Esophagus squamous epithelium (tissue), 5 donors: Measurements from ENCODE around the gene CDKN2B. TPM values are rescaled to one million over a fixed set of nuclear protein-coding genes. Genes with fewer than 3 reads are reported as not detected.

ENCODE experiments used
- DNase-seq: peaks from one replicate; lab custom pipeline; 2025; lab: John Stamatoyannopoulos, UW
- H3K27ac ChIP-seq, 4 donors: fragments of 200-600 bp; sonication (generic); one replicate each; pipeline ENCODE4 v1.5.1; 2016 to 2019; ENCODE audit warnings: mild to moderate bottlenecking in 1 of 4
- H3K27me3 ChIP-seq, 4 donors: fragments of 200-600 bp; sonication (generic); 1 replicate in 3 of 4; 2 replicates in 1 of 4; pipeline versions ENCODE4 v1.5.1 to v1.6.0; 2017 to 2021; ENCODE audit warnings: antibody characterized with exemption in 1 of 4
- H3K36me3 ChIP-seq, 3 donors: fragments of 200-600 bp; sonication (generic); one replicate each; pipeline ENCODE4 v1.5.1; 2016 to 2019
- H3K4me1 ChIP-seq, 3 donors: fragments of 200-600 bp; sonication (generic); one replicate each; pipeline ENCODE4 v1.5.1; 2017 to 2019
- H3K4me3 ChIP-seq, 4 donors: fragments of 200-600 bp; sonication (generic); 1 replicate in 3 of 4; 2 replicates in 1 of 4; pipeline ENCODE4 v1.5.1; 2016 to 2019; ENCODE audit warnings: mild to moderate bottlenecking in 2 of 4, moderate library complexity in 1 of 4
- H3K9me3 ChIP-seq, 3 donors: fragments of 200-600 bp; sonication (generic); one replicate each; pipeline ENCODE4 v1.5.1; 2016 to 2019
- CTCF ChIP-seq, 6 experiments: fragments of 450-650 bp in 4 of 6; fragments of 200-600 bp in 2 of 6; sonication (generic) in 2 of 6; IDR thresholded peaks; one replicate each; pipeline ENCODE4 v1.5.1; 2016 to 2019; ENCODE audit warnings: antibody characterized with exemption in 6 of 6, mild to moderate bottlenecking in 4 of 6, moderate library complexity in 4 of 6
- POLR2A ChIP-seq, 4 donors: fragments of 450-650 bp; IDR thresholded peaks; one replicate each; pipeline ENCODE4 v1.6.1; 2017; ENCODE audit warnings: antibody characterized with exemption in 4 of 4, mild to moderate bottlenecking in 4 of 4, moderate library complexity in 3 of 4
- WGBS, 2 donors: methylation state at CpG; one replicate each; pipeline ENCODE4 v1.1.5; 2018; 5-methylcytosine and 5-hydroxymethylcytosine counted together
- intact Hi-C: fragments of 100-400 bp; cut with DNase I; formaldehyde crosslinking; loops from one replicate; pipeline ENCODE4 v1.15.0; 2022
- total RNA-seq, 4 donors: library from RNA; depleted of rRNA; stranded (reverse); fragments of >200 nt; gene quantifications; one replicate each; pipeline ENCODE4 v1.1.0, GENCODE V29; 2016
- donor health status: DM: yes; HTN: yes; CAD: no.

Gene CDKN2B
- total RNA-seq, 4 donors from 2014 or later, result 41.6 to 150 (median 87.6) TPM

- Histone ChIP-seq H3K27me3 (no peaks in the 10 kb centered on the region), H3K27ac (no peak overlapping the region), H3K9me3 (no peaks in the 10 kb centered on the region), H3K4me3 (no peak overlapping the region), H3K36me3 (no peaks in the 10 kb centered on the region), H3K4me1 (peaks cover 4 to 26% (median 6%) of the 10 kb centered on the region in 3 donors)
- TF ChIP-seq CTCF (IDR thresholded peaks at IDR 0.05), result no peak
- TF ChIP-seq POLR2A (IDR thresholded peaks at IDR 0.05), result no peak
- 93 to 96% methylated on average over 2 of the region's 2 CpGs for WGBS, 2 donors
- intact Hi-C loops, result no loop called here
- no peak for DNase-seq
These were observed 38.5 kb upstream of the CDKN2B start for GRCh38 chr9:22047596-22047995.

- no peak for DNase-seq
- H3K4me1 ChIP-seq, result peaks cover 0 to 32% (median 4%) of the 10 kb centered on the region in 3 donors
- intact Hi-C loops, result no loop called here
- no peaks in the 10 kb centered on the region for H3K36me3 ChIP-seq
- no peak for TF ChIP-seq CTCF (IDR thresholded peaks at IDR 0.05)
- TF ChIP-seq POLR2A (IDR thresholded peaks at IDR 0.05), result no peak
- no peak overlapping the region for H3K4me3 ChIP-seq
- WGBS, 2 donors, result 55 to 77% methylated on average over 1 of the region's 1 CpG
- no peaks in the 10 kb centered on the region for H3K27me3 ChIP-seq
- H3K9me3 ChIP-seq, result no peaks in the 10 kb centered on the region
- H3K27ac ChIP-seq, result no peak overlapping the region
These were observed 37.3 kb upstream of the CDKN2B start for GRCh38 chr9:22046243-22046885.

- intact Hi-C loops, result no loop called here
- no peak for DNase-seq
- Histone ChIP-seq H3K4me3 (no peak overlapping the region), H3K4me1 (peaks cover 0 to 34% (median 4%) of the 10 kb centered on the region in 3 donors), H3K9me3 (no peaks in the 10 kb centered on the region), H3K27ac (no peak overlapping the region), H3K36me3 (no peaks in the 10 kb centered on the region), H3K27me3 (no peaks in the 10 kb centered on the region)
- no peak for TF ChIP-seq CTCF (IDR thresholded peaks at IDR 0.05)
- no peak for TF ChIP-seq POLR2A (IDR thresholded peaks at IDR 0.05)
These were observed 36.3 kb upstream of the CDKN2B start for GRCh38 chr9:22045423-22045822.

GRCh38 chr9:22044583-22044982 lies 35.5 kb upstream of the CDKN2B start:
- H3K4me3 ChIP-seq, result no peak overlapping the region
- peaks cover 0 to 36% (median 4%) of the 10 kb centered on the region in 3 donors for H3K4me1 ChIP-seq
- no peak overlapping the region for H3K27ac ChIP-seq
- H3K27me3 ChIP-seq, result no peaks in the 10 kb centered on the region
- H3K36me3 ChIP-seq, result no peaks in the 10 kb centered on the region
- no peak for DNase-seq
- intact Hi-C loops, result no loop called here
- H3K9me3 ChIP-seq, result no peaks in the 10 kb centered on the region
- TF ChIP-seq POLR2A (IDR thresholded peaks at IDR 0.05) (no peak), CTCF (IDR thresholded peaks at IDR 0.05) (no peak)

GRCh38 chr9:22043928-22044327 lies 34.8 kb upstream of the CDKN2B start:
- Histone ChIP-seq H3K27me3 (no peaks in the 10 kb centered on the region), H3K36me3 (no peaks in the 10 kb centered on the region), H3K27ac (no peak overlapping the region), H3K4me3 (no peak overlapping the region), H3K9me3 (no peaks in the 10 kb centered on the region), H3K4me1 (peaks cover 0 to 43% (median 4%) of the 10 kb centered on the region in 3 donors)
- WGBS, 2 donors, result 43 to 61% methylated on average over 3 of the region's 3 CpGs
- intact Hi-C loops, result no loop called here
- TF ChIP-seq POLR2A (IDR thresholded peaks at IDR 0.05) (no peak), CTCF (IDR thresholded peaks at IDR 0.05) (no peak)
- DNase-seq, result no peak
